NCI-H1417 treated with DMSO at 0.1 percent for 48 hours (cell line): ENCODE results near the gene CNIH1.
A peak's percentile ranks its signal among the peaks of the same experiment; 100 is the strongest.

Source experiments
- DNase-seq: peaks from one replicate; lab custom pipeline; 2025; lab: John Stamatoyannopoulos, UW

CNIH1 gene

GRCh38 chr14:54440873-54441868 lies at the start of gene CNIH1:
Gene CNIH1, minus strand, starts transcription at chr14:54441374. Its CDS starts 47 bp downstream, at chr14:54441327.
- peak; percentile 73 for DNase-seq

GRCh38 chr14:54490445-54491175 lies 49.4 kb upstream of the CNIH1 start:
- DNase-seq: no peak

DNA sequence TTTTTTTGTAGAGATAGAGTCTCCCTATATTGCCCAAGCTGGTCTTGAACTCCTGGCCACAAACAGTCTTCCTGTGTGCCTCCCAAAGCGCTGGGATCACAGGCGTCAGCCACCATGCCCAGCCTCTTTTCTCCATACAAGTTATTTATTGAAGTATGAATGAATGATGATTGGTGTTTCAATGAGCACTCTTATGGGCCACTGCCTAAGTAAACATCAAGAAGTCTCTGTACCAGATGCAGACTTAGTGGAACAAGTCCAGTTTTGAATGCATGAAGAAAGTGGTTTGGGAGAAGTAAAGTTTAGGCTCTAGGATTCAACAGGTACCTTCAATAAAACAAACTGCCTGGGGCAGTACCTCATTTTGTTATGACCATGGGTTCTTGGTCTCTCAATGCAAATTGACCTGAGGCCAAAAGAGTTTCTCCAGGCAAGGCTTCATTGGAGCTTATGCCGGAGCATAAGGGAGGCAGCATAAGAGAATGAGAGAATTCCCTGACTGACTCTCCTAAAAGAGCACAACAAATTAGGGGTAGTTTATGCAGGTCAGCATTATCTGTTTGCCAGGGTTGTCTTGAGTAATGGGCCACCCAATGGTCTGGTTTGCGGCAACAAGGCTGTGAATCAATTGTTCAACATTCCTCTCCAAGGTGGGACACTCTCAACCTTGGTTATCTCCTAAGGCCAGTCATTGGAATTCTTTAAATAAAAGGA lies 48.7 kb upstream of the CNIH1 start:
- DNase-seq: no peak

DNA sequence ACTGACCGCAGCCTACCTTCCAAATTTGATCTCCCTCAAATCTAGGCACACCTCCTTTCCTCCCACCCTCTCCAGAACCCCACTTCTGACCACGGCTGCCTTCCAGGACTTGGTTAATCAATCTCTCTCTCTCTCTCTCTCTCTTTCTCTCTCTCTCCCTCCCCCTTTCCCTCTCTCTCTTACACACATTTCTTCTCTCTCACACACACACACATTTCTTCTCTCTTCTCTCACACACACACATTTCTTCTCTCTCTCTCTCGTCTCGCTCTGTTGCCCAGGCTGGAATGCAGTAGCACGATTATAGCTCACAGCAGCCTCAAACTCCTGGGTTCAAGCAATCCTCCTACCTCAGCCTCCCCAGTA lies 48.1 kb upstream of the CNIH1 start:
- DNase-seq: no peak

DNA sequence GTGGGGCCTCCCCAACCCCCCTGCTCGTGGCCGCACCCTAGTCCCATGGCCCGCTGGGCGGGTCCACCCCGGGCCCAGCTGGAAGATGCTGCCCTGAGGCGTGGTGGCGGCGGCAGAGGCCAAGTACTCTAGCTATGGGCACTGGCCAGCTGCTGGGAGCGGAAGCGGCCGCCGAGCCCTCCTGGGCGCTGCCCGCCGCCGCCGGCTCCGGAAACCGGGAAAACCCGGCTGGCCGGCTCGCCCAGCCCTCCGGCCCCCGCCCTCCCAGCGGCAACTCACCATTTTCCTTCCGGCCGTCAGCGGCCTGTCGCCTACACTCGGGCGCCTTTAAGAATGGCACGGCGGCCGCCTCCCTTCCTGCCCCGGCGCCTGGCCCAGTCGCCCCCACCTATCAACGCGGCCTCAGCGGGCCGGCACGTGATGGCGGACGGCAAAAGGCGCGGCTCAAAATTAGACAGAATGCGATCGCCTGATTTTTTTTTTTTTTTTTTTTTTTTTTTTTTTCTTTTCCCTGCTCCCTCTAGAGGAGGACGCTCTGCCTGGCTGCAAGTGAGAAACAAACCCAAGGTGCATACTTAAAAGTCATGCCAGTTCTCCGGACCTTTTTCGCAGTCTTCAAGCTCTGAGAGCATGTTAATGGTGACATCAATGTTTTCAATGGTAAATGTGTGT lies 47.6 kb upstream of the CNIH1 start, which contains the start of gene GMFB:
TSS of gene GMFB (minus strand) at position 335 of the 672 bp plus-strand sequence. CDS start at position 282, 53 bp downstream.
- DNase-seq: peak; percentile 84

DNA sequence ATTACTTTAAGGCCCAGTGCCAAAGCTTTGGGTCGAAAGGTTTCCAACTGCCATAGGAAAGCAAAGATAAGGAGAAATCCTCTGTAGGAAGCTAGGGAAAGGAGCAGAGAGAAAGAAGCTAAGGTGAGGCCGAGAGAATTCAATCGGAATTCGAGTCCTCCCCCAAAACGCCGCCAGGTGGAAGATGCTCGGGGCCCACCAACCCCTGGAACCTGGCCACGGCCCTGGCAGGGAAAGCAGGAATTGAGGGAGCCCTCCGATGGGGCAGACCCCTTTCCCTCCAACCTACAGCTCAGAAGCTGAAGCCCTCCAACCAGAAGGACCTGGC lies 47.1 kb upstream of the CNIH1 start:
- DNase-seq: no peak

DNA sequence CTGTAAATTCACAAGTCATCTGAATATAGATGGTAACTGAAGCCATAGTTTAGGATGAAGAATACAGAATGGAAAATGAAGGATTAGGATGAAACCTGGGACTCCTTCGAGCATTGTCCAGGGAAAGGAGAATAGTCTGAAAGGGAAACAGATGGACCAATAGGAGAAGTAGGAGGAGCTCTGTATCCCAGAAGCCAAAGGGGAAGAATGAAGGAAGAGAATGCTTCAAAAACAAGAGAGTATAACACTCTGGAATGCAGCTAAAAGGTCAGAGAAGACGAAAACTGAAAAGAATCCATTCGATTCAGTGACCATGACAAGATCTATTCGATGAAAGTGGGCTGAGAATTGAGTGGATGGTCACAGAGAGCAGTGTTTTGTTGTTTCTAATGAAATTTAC lies 46.6 kb upstream of the CNIH1 start:
- DNase-seq: no peak

GRCh38 chr14:54486685-54487084 lies 45.5 kb upstream of the CNIH1 start:
- DNase-seq: no peak

GRCh38 chr14:54483846-54484245 lies 42.7 kb upstream of the CNIH1 start:
- no peak for DNase-seq

GRCh38 chr14:54483073-54483745 lies 42.0 kb upstream of the CNIH1 start:
- no peak for DNase-seq

- no peak for DNase-seq
These were observed 40.5 kb upstream of the CNIH1 start for GRCh38 chr14:54481695-54482094.

GRCh38 chr14:54480830-54481562 lies 39.8 kb upstream of the CNIH1 start:
- no peak for DNase-seq

- DNase-seq: no peak
These were observed 37.6 kb upstream of the CNIH1 start for GRCh38 chr14:54478636-54479215.

DNA sequence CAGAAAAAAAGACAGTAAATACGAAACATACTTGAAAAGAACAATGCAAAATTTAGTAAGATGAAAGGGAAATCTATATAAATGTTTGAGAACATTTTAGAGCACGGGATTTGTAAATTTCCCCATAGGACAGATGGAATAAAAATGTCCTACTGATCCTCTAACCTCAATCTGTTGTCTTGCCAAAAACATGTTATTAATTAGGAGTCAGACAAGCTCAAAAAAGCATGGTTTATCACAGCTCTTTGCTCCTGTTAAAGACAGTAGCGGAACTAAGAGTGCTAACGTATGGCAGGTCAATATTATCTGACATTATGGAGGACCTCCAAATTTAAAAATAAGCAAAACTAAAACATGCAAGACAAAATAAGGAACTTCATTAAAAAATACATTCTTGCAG lies 34.7 kb upstream of the CNIH1 start:
- DNase-seq: no peak

DNA sequence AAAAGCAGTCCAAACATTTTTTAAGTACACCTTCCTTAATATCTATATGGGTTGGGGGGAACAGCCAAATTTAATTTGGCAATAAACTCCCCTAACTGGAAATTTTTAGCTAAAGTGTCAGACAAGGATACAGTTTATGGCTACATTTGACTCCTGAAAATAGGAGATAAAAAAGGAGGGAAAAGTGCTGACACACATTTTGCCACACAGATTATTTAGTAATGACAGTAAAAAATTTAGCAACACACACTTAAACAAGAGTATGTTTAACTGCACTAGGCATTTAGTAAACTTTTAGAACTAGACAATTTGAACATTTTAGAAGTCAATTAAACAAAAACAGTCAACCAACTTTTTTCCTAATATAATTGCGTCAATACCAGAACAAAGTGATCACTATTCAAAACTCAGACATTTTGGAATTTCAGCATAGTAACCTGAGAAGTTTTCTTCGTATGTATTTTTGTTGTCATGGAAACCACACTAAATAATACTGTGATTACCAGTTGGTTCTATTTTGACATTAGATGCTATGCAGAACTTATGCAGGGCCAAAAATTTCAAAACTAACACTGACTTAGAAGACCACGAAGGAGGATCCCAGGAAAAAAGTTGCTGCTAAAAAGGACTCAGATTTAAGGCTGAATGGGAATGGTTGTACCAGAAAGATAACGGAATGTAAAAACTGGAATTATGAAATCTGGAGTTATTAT lies 34.2 kb upstream of the CNIH1 start:
- DNase-seq: no peak

DNA sequence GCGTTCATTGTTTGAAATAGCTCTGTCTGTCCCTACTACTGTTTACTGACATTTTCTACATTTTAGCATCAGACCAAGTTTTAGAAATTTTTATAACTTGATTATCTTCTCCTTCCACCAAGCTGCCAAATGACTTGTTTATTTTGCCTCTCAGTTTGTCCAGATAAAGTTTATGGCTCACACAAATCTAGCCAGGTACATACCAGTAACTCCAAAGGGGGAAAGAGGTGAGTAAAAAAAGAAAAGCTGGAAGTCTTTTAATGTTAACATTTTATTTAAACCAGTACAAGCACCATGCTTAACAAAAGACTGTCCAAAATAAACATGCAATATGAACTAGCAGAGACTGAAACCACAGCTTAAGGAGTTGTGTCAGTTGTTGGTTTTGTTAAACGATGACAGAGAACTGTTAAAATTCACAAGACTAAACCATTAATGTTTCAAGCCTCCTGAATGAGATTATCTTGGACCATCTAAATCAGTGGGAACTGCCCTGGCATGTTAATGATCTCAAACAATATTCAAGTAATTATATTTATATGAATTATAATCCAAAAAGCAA lies 33.1 kb upstream of the CNIH1 start:
- no peak for DNase-seq

DNA sequence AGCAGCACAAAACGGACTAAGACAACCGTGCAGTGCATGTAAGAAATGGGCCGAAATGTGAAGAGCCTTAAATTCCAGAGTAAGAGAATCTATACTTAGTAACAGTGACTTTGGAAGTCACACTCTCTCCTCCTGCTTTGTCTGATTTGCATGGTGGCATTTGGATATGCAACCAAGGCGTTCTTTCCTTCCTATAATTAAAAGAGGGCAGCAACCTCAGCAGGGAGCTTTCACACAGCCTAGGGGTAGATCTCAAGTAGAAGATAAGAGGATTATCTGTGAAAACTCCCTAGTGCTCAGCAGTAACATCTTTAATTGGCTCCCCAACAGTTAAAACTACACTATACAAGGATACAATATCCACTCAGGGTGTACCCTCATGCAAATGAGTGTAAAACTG lies 31.1 kb upstream of the CNIH1 start:
- no peak for DNase-seq

- no peak for DNase-seq
These were observed 30.5 kb upstream of the CNIH1 start for GRCh38 chr14:54471641-54472040.

DNA sequence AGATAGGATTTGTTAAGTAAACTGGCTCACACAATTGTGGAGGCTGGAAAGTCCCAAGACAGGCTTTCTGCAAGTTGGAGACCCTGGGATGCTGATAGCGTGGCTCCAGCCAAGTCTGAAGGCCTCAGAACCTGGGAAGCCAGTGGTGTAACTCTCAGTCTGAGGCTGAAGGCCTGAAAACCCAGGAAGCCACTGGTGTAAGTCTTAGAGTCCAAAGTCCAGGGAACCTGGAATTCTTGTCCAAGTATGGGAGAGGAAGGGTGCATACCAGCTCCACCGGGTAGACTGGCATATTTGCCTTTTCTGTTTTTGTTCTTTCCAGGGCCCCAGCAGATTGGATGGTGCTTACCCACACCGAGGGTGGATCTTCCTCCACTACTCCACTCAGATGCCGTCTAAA lies 29.5 kb upstream of the CNIH1 start:
- DNase-seq: no peak
